Nephron progenitor cell (in vitro differentiated cells): ENCODE measurements around the gene CLDN18.

Experiments used
- DNase-seq: peaks from one replicate; pipeline ENCODE4 v3.0.0; 2021
- H3K27ac Mint-ChIP-seq: 2 replicates; pipeline ENCODE4 v1.8.0; 2021; ENCODE audit warnings: mild to moderate bottlenecking, moderate library complexity, mixed read lengths
- H3K27me3 Mint-ChIP-seq: 2 replicates; pipeline ENCODE4 v1.8.0; 2021; ENCODE audit warnings: mild to moderate bottlenecking, low read depth, mixed read lengths; ENCODE audit not compliant: poor library complexity
- H3K36me3 Mint-ChIP-seq: 2 replicates; pipeline ENCODE4 v1.8.0; 2021; ENCODE audit warnings: low read depth, mixed read lengths
- H3K4me1 Mint-ChIP-seq: 2 replicates; pipeline ENCODE4 v1.8.0; 2021; ENCODE audit warnings: mixed read lengths
- H3K4me3 Mint-ChIP-seq: 2 replicates; pipeline ENCODE4 v1.8.0; 2021; ENCODE audit warnings: mild to moderate bottlenecking, moderate library complexity, mixed read lengths
- H3K9me3 Mint-ChIP-seq: 2 replicates; pipeline ENCODE4 v1.8.0; 2021; ENCODE audit warnings: mild to moderate bottlenecking, moderate library complexity, mixed read lengths
- CTCF ChIP-seq: fragments of 200-600 bp; sonication (generic); IDR thresholded peaks from 2 replicates; pipeline ENCODE4 v1.5.0; 2021; ENCODE audit warnings: antibody characterized with exemption

Gene CLDN18

DNA sequence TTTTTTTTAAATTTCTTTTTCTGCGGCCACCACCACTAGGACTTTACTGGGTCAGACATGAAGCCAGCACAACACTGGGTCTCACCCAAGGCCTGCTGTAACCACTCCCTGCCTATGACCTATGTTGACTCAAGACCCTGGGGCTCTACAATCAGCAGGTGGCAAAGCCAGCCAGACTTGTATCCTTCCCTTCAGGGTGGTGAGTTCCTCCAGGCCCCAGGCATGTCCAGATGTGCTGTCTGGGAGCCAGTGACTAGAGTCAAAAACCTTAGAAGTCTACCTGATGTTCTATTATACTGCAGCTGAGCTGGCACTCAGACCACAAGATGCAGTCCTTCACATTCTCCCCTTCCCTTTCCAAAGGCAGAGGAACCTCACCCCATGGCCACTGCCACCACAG, 31.6 kb upstream of the CLDN18 start:
- Mint-ChIP-seq H3K36me3 (no peaks in the 10 kb centered on the region), H3K4me3 (no peak overlapping the region), H3K27ac (no peak overlapping the region), H3K27me3 (peaks cover 6% of the 10 kb centered on the region), H3K9me3 (peaks cover 29% of the 10 kb centered on the region), H3K4me1 (no peaks in the 10 kb centered on the region)
- no peak for TF ChIP-seq CTCF
- DNase-seq, result no peak

- no peak overlapping the region for H3K27ac Mint-ChIP-seq
- peaks cover 13% of the 10 kb centered on the region for H3K9me3 Mint-ChIP-seq
- H3K4me1 Mint-ChIP-seq, result no peaks in the 10 kb centered on the region
- peaks cover under 1% of the 10 kb centered on the region for H3K27me3 Mint-ChIP-seq
- H3K36me3 Mint-ChIP-seq, result no peaks in the 10 kb centered on the region
- no peak overlapping the region for H3K4me3 Mint-ChIP-seq
- DNase-seq, result no peak
- TF ChIP-seq CTCF, result no peak
These were observed 22.2 kb upstream of the CLDN18 start for GRCh38 chr3:137987723-137988122.

DNA sequence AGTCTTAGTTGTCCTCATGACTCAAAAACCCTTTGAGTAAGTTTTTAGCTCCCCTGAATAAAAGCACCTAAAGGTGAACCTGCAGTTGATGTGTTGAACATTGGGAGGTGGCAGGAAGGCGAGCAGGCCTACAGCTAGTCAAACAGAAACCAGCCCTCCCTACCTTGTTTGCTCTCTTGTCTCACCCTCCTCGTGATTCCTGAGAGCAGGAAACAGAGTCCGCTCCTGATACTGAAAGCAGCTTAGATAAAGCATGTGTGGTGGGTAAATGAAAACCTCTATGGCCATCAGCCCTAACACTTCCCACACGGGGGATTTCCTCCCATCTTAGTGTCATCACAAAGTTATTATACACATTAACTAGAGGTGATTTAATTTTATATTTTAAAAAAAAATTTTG, 21.8 kb upstream of the CLDN18 start:
- DNase-seq, result no peak
- no peaks in the 10 kb centered on the region for H3K27me3 Mint-ChIP-seq
- no peaks in the 10 kb centered on the region for H3K4me1 Mint-ChIP-seq
- no peak for TF ChIP-seq CTCF
- H3K9me3 Mint-ChIP-seq, result peaks cover 11% of the 10 kb centered on the region
- H3K4me3 Mint-ChIP-seq, result no peak overlapping the region
- no peaks in the 10 kb centered on the region for H3K36me3 Mint-ChIP-seq
- no peak overlapping the region for H3K27ac Mint-ChIP-seq

DNA sequence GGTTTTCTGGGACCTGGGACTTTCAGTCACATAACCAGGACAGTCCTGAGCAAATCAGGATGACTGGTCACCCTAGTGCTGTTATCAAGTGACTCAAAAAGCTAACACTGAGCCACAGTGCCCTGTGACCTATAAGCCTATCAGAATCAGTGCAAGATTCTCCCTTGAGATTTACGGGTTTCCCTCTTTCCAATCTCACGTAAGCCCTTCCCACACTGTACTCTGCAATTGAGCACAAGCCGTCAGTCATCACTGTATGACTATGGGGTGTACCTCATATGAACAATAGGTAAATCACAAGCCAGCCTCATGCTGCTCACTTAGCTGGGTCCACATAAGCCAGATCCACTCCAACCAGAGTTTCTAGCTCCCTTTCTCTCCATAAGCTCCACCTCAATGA, 21.0 kb upstream of the CLDN18 start:
- TF ChIP-seq CTCF, result no peak
- Mint-ChIP-seq H3K4me3 (no peak overlapping the region), H3K9me3 (peaks cover 12% of the 10 kb centered on the region), H3K27me3 (no peaks in the 10 kb centered on the region), H3K4me1 (no peaks in the 10 kb centered on the region), H3K27ac (no peak overlapping the region), H3K36me3 (peaks cover 3% of the 10 kb centered on the region)
- no peak for DNase-seq

- Mint-ChIP-seq H3K4me3 (no peak overlapping the region), H3K27ac (no peak overlapping the region), H3K27me3 (no peaks in the 10 kb centered on the region), H3K36me3 (peaks cover 17% of the 10 kb centered on the region), H3K9me3 (peaks cover 22% of the 10 kb centered on the region), H3K4me1 (no peaks in the 10 kb centered on the region)
- no peak for DNase-seq
- TF ChIP-seq CTCF, result no peak
These were observed 19.5 kb upstream of the CLDN18 start for GRCh38 chr3:137990427-137990826.

DNA sequence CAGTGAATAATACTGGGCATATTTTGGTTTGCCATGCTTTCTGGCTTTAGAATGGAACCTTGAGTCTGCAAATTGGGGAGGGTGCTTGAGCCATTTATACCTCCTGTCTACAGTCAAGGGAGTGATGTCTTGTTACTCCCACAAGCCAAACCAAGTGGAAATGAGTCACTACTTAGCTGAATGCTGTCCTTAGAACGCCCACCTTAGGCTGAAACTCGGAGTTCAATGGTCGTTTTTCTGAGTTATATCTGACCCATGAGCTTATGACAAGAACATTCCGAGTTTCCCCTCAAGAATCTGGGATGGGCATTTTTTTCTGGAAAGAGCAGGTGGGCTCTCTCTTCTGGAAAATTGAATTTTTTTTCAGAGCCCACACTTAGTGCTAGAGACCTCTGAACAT, 17.4 kb upstream of the CLDN18 start:
- no peak for TF ChIP-seq CTCF

More for the DNA sequence above, 17.4 kb upstream of the CLDN18 start:
- DNase-seq, result no peak
- H3K4me3 Mint-ChIP-seq, result no peak overlapping the region
- no peaks in the 10 kb centered on the region for H3K4me1 Mint-ChIP-seq
- H3K27me3 Mint-ChIP-seq, result no peaks in the 10 kb centered on the region
- peaks cover 30% of the 10 kb centered on the region for H3K9me3 Mint-ChIP-seq
- H3K27ac Mint-ChIP-seq, result no peak overlapping the region
- H3K36me3 Mint-ChIP-seq, result peaks cover 17% of the 10 kb centered on the region
